Kidney (tissue), 14 donors: ENCODE measurements around the gene CFAP74. TPM values are rescaled to one million over a fixed set of nuclear protein-coding genes. Genes with fewer than 3 reads are reported as not detected.

ENCODE experiments used
- DNase-seq, 5 donors: peaks; one replicate each; pipeline ENCODE4 v3.0.0-alpha.2; 2013 to 2020
- FAIRE-seq: peaks from 2 replicates; lab custom pipeline; 2012; peaks lifted over from hg19 to GRCh38; lab: Jason Lieb, UNC
- H3K27ac ChIP-seq, 2 donors: one replicate each; pipeline ENCODE4 v1.7.0; 2013; ENCODE audit warnings: low read depth in 2 of 2, low read length in 2 of 2, inconsistent platforms in 1 of 2
- H3K27me3 ChIP-seq: one replicate; pipeline ENCODE4 v1.7.1; 2013; ENCODE audit warnings: low read length, inconsistent platforms; ENCODE audit not compliant: control insufficient read depth, insufficient read depth
- H3K36me3 ChIP-seq, 3 donors: one replicate each; pipeline versions ENCODE4 v1.7.0 to v1.7.1; 2013; ENCODE audit warnings: low read length in 3 of 3, control low read depth in 1 of 3, inconsistent platforms in 1 of 3; ENCODE audit not compliant: insufficient read depth in 3 of 3, control insufficient read depth in 2 of 3
- H3K4me1 ChIP-seq, 3 donors: one replicate each; pipeline versions ENCODE4 v1.7.0 to v1.7.1; 2013; ENCODE audit warnings: low read length in 3 of 3, inconsistent platforms in 1 of 3, low read depth in 1 of 3; ENCODE audit not compliant: control insufficient read depth in 2 of 3, insufficient read depth in 2 of 3
- H3K4me3 ChIP-seq, 3 donors: one replicate each; pipeline versions ENCODE4 v1.7.0 to v1.8.1; 2013; ENCODE audit warnings: low read length in 3 of 3, control low read depth in 1 of 3, inconsistent platforms in 1 of 3
- H3K9ac ChIP-seq, 3 donors: one replicate each; pipeline versions ENCODE4 v1.7.0 to v1.7.1; 2013; ENCODE audit warnings: low read length in 3 of 3, control low read depth in 1 of 3, inconsistent platforms in 1 of 3
- H3K9me3 ChIP-seq, 3 donors: one replicate each; pipeline versions ENCODE4 v1.7.0 to v1.7.1; 2013; ENCODE audit warnings: low read length in 3 of 3, control low read depth in 1 of 3, inconsistent platforms in 1 of 3; ENCODE audit not compliant: control insufficient read depth in 2 of 3, insufficient read depth in 1 of 3
- CTCF ChIP-seq: IDR thresholded peaks from 3 replicates; pipeline ENCODE4 v1.5.1; 2012; ENCODE audit warnings: mild to moderate bottlenecking, moderate library complexity, borderline replicate concordance; ENCODE audit not compliant: insufficient read depth; ENCODE audit errors: extremely low read depth
- intact Hi-C: fragments of 100-400 bp; cut with DNase I; formaldehyde crosslinking; loops from one replicate; pipeline ENCODE4 v1.11.1; 2022
- polyA plus RNA-seq: library from polyadenylated mRNA; stranded (reverse); fragments of 350-450 nt; fragmentation: Illumina TruSeq; extraction: RNeasy Lipid Tissue Mini Kit (QIAGEN cat#74804); gene quantifications from one replicate; pipeline ENCODE4 v1.2.3, GENCODE V29; 2014; ENCODE audit warnings: low read depth, low replicate concordance; ENCODE audit not compliant: insufficient read depth
- total RNA-seq: library from RNA; stranded (reverse); fragmentation: NEBNext Ultra II Directional; extraction: Animal tissue kit (Norgen Biotek cat#: 25700); gene quantifications from one replicate; pipeline ENCODE4 v1.2.1, GENCODE V29; 2021
- donor health status: control.
- donor health status: control.
- donor health status: control.
- donor health status: control.
- donor health status: control.
- donor health status: DM: yes; HTN: yes; CAD: no.
- donor health status: Normal renal cell carcinoma (clear cell type).

The CFAP74 gene
- total and polyA plus RNA-seq, 2 donors from 2014 or later = not detected

- Histone ChIP-seq H3K9me3 (no peaks in the 10 kb centered on the region), H3K27ac (no peak overlapping the region), H3K36me3 (no peaks in the 10 kb centered on the region), H3K4me1 (peaks cover 0 to 10% (median 0%) of the 10 kb centered on the region in 3 donors), H3K9ac (no peak overlapping the region), H3K27me3 (peaks cover 5% of the 10 kb centered on the region), H3K4me3 (no peak overlapping the region)
- DNase-seq (no peak), FAIRE-seq (no peak)
- no peak for TF ChIP-seq CTCF
- intact Hi-C loops = no loop called here
Observed at GRCh38 chr1:2024887-2025286, 21.3 kb upstream of the CFAP74 start.

- Histone ChIP-seq H3K4me3 (no peak overlapping the region), H3K36me3 (no peaks in the 10 kb centered on the region), H3K4me1 (peaks cover 0 to 10% (median 0%) of the 10 kb centered on the region in 3 donors), H3K9me3 (no peaks in the 10 kb centered on the region), H3K27ac (no peak overlapping the region), H3K27me3 (peaks cover 5% of the 10 kb centered on the region), H3K9ac (no peak overlapping the region)
- FAIRE-seq (no peak), DNase-seq (no peak)
- intact Hi-C loops = no loop called here
- TF ChIP-seq CTCF = no peak
Observed at GRCh38 chr1:2024451-2024850, 20.9 kb upstream of the CFAP74 start.

- H3K4me1 ChIP-seq = peaks cover 0 to 10% (median 0%) of the 10 kb centered on the region in 3 donors
- intact Hi-C loops = no loop called here
- no peak for TF ChIP-seq CTCF
- peaks cover 5% of the 10 kb centered on the region for H3K27me3 ChIP-seq
- no peaks in the 10 kb centered on the region for H3K9me3 ChIP-seq
- no peak overlapping the region for H3K4me3 ChIP-seq
- FAIRE-seq = no peak
- no peak overlapping the region for H3K9ac ChIP-seq
- no peak for DNase-seq
- H3K36me3 ChIP-seq = no peaks in the 10 kb centered on the region
- no peak overlapping the region for H3K27ac ChIP-seq
Observed at GRCh38 chr1:2023187-2023586, 19.6 kb upstream of the CFAP74 start.
